ENCODE data around the gene B3GALT2. TPM values are rescaled to one million over a fixed set of nuclear protein-coding genes. Genes with fewer than 3 reads are reported as not detected.
A peak's percentile ranks its signal among the peaks of the same experiment; 100 is the strongest.

The B3GALT2 gene
- total and polyA plus RNA-seq, 10 of the 15 experiments (the other 5 are each of a cell fraction or from before 2014, with no cell fraction given) = 0.10 to 0.25 (median 0.14) TPM; not detected in 7

GRCh38 chr1:193216920-193217319 is 30.5 kb upstream of the B3GALT2 start (continued):
- TF ChIP-seq MLLT1 (IDR thresholded peaks at IDR 0.05) (no peak), SMAD5 (IDR thresholded peaks at IDR 0.05; ENCODE audit: low read depth) (no peak), TBL1XR1 (IDR thresholded peaks at IDR 0.05; ENCODE audit: low read depth, low read length) (no peak), NR2F1 (conservative IDR thresholded peaks at IDR 0.05) (no peak), CEBPB (IDR thresholded peaks at IDR 0.05; ENCODE audit: borderline replicate concordance in 1 of 2, low read depth in 2 of 2, low read length in 2 of 2) (no peak), IRF3 (IDR thresholded peaks at IDR 0.05) (no peak), MAX (IDR thresholded peaks at IDR 0.05; ENCODE audit: low read depth, low read length) (no peak), KDM1A (IDR thresholded peaks at IDR 0.05; ENCODE audit: borderline replicate concordance) (no peak), NR2C1 (IDR thresholded peaks at IDR 0.05) (no peak), SPI1 (IDR thresholded peaks at IDR 0.05; ENCODE audit: borderline replicate concordance, insufficient read depth, low read depth, low read length) (peak; percentile 47), ZNF217 (IDR thresholded peaks at IDR 0.05) (no peak), CTCF (IDR thresholded peaks at IDR 0.05 in 2 of 3, conservative IDR thresholded peaks at IDR 0.05 in 1 of 3; ENCODE audit: control insufficient read depth in 2 of 3, extremely low read depth in 1 of 3, insufficient read depth in 1 of 3, low read depth in 3 of 3, low read length in 3 of 3) (no peak), ATF3 (IDR thresholded peaks at IDR 0.05; ENCODE audit: borderline replicate concordance, extremely low read depth, low read depth, low read length) (no peak), RELB (IDR thresholded peaks at IDR 0.05; ENCODE audit: low read depth) (no peak), GATAD2B (conservative IDR thresholded peaks at IDR 0.05; ENCODE audit: low read depth) (no peak), CUX1 (IDR thresholded peaks at IDR 0.05; ENCODE audit: insufficient replicate concordance, low read depth, low read length) (no peak), TARDBP (IDR thresholded peaks at IDR 0.05; ENCODE audit: borderline replicate concordance) (no peak), NFIC (IDR thresholded peaks at IDR 0.05; ENCODE audit: low read depth, low read length) (0 out of 2 replicates have a peak, but pooled peaks have one; percentile 23), SP1 (IDR thresholded peaks at IDR 0.05; ENCODE audit: low read depth, low read length) (no peak)

Measured in GM12878 (cell line).